Activated naive CD8-positive, alpha-beta T cell treated with anti-CD3 and anti-CD28 coated beads, Interleukin-2, amount 50 U/mL, for 16 hours (primary cell): ENCODE results near the gene PMF1.
A peak's percentile ranks its signal among the peaks of the same experiment; 100 is the strongest.

Experiments
- DNase-seq: peaks from one replicate; pipeline ENCODE4 v3.0.0-alpha.2; 2020; ENCODE audit warnings: low read depth, low spot score

PMF1 gene

DNA sequence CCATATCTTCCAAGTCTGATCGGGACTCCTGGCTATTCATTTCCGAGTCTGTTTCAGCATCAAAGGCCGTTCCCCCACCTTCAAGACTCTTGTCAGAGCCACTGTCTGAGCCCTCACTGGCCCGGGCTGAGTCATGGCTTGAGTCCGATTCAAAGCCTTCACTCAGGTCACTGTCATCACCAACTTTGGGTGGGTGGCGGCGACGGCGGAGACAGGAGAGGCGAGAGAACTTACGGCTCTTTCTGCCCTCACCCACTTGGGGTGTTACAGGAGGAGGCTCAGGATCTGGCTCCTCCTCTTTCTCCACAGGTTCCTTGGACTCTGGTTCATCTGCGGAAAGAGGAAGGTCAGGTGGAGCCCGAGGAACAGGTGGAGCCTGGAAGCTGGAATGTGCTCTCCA lies 53.2 kb downstream of the PMF1 start:
- no peak for DNase-seq

DNA sequence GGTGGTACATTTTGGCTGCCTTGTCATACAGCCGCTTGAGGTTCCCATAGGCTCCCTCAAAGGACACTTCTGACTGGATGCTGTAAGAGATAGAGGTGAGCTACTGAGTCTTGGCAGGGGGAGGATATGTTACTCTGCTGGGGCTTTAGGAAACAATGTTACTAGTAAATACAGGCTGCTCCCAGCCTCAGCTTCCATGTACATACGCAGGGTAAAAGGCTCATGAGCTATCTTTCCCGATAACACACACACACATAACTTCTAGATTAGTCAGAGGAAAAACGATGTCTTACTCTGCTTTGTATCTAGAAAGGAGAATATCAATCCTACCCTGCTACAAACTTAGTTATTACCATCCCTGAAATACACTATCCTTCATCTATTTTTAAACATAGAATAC lies 55.5 kb downstream of the PMF1 start:
- DNase-seq = no peak

DNA sequence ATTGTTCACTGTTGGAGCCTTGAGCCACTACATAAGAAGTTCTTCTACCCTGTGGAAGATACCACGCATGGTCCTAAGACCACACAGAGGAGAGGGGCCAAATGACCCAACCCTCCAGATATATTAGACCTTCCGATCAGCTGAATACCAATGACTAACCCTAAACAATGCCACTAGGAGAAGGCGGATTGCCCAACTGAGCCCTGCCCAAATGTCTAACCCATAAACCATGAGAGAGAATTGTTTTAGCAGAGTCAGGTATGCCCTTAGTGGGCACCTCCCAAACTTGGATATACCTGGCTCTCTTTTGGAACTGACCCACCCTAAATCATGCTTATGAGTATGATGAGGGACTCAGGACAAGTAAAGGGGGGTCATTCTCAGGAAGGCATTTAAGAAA lies 57.5 kb downstream of the PMF1 start:
- DNase-seq = no peak

DNA sequence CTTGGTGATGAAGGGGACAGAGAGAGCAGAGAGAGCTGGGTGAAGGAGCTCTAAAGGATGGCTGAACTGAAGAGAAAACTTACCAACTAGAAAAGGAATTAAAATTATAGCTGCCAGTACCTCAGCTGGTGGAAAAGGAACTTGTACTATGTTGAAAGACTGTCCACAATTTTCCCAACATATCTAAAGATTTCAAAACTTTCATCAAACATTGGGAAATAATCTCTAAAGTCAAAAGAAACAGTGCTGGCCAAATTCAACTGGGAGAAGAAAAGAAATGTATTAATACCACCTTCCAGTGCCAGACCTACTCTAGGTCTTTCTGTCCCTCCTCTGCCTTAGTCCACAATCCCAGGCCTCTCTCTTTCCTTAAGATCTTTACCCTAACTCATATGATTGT lies 63.7 kb downstream of the PMF1 start:
- no peak for DNase-seq

DNA sequence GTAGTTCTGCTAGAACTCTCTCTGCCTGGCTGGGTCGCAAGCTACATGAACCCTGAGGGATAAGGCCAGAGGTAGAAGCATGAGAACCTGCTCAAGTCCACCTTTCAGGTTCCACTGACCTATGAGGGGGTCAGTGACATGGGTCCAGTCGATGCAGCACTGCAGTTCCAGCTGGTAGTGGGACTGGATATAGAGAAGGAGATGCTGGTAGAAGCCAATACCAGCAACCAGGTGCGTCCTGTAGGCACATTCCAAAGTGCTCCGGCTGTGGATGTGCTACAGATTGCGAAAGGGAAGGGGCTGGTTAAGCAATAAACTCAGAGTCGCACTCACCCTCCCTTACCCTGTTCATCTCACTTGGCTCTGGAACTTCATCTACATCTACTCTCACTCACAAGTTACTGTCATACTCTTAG lies 64.2 kb downstream of the PMF1 start:
- no peak for DNase-seq

DNA sequence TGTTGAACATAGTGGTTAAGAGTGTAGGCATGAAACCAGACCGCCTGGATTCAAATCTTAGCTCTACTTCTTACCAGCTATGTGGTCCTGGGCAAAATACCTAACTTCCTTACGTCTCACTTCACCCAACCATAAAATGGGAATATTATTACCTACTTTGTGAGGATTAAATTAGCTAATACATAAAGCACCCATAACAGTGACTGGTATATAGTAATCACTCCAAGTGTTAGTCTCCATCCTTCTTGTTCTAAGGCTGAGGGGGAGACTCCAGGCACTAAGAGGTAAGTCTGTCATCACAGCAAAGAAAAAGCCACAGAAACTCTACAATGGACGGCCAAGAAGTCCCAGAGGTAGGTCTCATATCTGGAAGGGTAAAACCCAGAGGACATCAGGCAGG lies 67.0 kb downstream of the PMF1 start:
- DNase-seq = no peak

DNA sequence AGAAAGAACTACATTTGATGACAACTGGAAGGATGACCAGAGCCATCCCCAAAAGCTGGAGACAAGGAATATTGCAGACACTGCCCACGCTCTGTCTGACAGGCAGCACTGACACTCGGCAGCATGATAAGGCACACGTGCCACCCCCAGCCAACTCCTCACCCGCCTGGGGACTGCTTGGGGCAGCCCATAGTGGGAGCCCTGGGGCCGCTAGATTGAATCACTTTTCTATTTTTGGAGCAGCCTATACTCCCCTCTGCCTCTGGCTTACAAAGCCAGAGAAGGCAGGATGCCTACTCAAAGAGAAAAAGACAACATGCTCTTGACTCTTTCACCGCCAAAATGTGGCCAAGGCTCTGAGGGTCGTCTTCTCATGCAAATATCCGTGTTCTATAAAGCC lies 68.5 kb downstream of the PMF1 start:
- DNase-seq = peak; percentile 18

DNA sequence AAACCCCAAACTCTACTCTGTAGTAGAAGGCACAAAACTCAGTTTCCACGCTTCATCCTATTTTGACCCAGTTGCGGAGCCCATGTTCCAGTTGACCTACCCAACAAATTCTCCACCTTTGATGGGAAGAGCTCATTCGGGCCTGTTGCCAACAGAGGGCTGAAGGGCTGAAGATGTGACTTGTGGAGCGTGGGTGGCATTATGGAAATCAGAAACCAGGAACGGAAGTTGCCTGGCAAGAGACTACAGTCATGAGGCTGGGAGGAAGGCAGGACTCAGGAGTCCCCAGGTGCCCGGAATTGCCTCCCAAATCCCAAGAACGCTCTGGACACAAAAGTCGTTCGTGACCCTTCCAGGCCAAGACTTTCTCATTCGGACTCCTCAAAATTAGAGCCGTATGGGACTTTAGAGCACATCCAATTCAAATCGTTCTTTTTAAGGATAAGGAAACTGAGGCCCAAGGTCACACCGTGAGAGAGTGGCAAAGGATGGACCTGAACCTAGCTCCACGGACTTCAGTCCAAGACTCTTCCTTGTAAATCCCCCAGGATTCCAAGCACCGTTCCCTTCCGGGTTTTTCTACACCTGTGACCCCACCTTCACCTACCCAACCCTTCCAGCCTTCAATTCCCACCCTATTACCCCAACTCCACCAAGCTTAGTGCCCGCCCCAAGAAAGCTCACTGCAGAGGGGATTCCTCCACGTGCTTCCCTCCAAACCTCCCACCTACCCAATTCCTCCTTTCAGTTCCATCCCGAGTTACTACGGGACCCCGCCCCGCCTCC lies 69.1 kb downstream of the PMF1 start:
- DNase-seq = no peak

DNA sequence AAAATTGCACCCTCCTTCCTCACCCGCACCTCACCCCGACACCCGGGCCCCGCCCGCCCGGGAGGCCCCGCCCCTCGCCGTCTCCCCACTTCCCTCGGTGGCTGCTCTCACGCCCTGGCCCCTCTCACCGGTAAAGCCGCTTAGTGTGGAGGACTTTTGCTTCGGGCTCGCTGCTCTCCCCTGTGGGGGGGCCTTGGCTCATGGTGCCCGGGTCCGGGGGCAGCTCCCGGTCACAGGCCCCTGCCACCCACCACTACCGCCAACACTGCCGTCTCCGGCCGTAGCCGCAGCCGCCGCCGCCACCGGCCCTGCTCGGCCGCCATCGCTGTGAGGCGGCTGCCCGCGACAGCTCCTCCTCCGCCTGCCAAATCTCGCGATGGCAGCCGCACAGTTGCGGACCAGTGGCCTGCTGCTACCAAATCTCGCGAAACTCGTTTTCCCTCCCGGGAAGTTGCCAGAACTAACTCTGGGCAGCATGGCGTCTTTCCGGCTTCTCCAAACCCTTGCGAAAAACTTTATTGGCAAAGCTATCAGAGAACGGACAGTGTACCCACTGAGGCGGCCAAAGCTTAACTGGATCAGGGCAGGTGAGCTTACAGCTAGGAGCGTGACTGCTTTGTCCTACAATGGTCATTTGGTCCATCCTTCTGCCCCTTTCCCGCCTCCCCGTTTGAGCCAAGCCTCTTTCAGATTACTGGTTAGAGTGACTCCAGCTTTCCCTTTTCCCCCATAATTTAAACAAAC lies 69.8 kb downstream of the PMF1 start, which contains the start of gene SMG5:
SMG5 (minus strand) TSS at position 347 of the 744 bp plus-strand sequence; CDS start at position 202, 145 bp downstream.
- DNase-seq = peak; percentile 94

DNA sequence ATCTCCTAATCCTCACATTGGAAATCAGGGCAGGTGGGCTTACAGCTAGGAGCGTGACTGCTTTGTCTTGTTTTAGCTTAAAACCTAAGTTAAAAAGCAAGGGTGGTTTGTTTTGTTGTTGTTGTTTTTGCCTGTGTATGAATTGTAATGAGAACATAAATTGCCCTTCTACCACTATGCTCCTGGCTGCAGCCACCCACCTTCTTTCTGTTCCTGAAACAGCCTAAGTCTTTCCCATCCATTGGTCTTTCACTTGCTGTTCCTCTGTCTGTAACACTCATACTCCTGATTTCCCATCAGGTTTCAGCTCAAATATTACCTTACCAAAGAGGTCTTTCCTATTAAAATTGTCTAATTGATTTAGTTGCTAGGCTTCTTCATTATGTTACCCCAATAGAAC lies 70.7 kb downstream of the PMF1 start:
- no peak for DNase-seq

DNA sequence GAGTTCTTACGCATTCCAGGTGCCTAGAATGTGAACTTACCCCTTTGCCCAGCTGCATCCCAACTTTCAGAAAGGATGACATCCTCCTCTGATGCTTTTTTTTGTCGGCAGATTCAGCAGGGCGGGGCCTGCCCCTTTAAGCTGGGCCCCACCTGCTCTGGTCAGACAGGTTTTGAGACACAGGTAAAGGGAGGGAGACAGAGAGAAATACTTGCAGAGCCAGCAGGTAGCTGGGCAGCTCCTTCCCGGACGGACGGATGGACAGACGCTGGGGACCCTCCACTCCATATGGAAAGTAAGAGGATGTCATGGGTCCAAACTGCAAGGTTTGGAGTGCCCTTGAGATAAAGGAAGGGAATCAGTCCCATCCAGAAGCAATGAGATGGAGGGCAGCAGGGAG lies 71.3 kb downstream of the PMF1 start, which contains the start of gene TMEM79:
TMEM79 (plus strand) TSS at position 214 of the 400 bp plus-strand sequence. CDS start 902 bp downstream, outside the sequence.
- DNase-seq = no peak

DNA sequence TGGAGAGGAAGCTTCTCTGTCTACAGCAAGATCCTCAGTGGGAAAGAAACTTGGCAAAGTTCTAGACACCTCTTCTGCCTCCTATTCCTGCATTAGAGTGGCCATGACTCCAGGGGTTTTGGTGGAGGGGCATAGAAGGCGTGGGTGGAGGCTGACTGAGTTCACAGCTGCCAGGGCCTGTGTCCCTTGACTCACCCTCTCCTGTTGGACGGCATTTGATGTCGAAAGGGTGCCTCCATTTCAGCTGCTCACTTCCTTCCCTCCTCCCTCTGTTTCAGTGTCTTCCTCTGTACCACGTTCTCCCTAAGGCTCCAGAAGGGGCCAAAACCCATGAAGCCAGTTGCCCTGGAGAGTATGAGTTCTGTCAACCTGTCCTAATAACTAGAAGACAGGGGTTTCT lies 72.0 kb downstream of the PMF1 start:
- no peak for DNase-seq

DNA sequence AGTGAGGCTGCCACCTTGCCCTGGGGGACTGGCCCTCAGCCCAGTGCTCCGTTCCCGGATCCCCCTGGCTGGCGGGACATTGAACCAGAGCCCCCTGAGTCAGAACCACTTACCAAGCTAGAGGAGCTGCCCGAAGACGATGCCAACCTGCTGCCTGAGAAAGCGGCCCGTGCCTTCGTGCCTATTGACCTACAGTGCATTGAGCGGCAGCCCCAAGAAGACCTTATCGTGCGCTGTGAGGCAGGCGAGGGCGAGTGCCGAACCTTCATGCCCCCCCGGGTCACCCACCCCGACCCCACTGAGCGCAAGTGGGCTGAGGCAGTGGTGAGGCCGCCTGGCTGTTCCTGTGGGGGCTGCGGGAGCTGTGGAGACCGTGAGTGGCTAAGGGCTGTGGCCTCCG lies 72.6 kb downstream of the PMF1 start:
- DNase-seq = no peak

DNA sequence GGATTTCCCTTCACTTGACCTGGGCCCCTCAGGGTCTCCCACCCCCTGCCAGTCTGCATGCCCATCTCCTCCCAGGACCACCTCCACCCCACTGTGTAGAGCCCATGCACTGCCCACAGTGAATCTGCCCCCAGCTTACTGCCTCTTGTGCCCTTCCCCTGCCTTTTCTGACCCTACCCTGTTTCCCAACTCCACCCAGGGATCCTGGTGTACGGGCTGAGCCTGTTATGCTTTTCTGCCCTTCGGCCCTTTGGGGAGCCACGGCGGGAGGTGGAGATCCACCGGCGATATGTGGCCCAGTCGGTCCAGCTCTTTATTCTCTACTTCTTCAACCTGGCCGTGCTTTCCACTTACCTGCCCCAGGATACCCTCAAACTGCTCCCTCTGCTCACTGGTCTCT lies 73.3 kb downstream of the PMF1 start:
- no peak for DNase-seq
